SK-N-SH treated with all-trans-retinoic acid at 6 μM for 48 hours (cell line): ENCODE data around the gene SPOCD1.

Experiments
- ATAC-seq: fragments of 200-7000 bp; cut with Tn5 transposase; 3 replicates; pipeline ENCODE4 v1.9.1; 2020; ENCODE audit warnings: mild to moderate bottlenecking, moderate library complexity
- ARNTL ChIP-seq: fragments of 450-650 bp; formaldehyde crosslinking; IDR thresholded peaks from 2 replicates; pipeline ENCODE4 v1.5.0; 2020; ENCODE audit warnings: low read depth, mild to moderate bottlenecking, moderate library complexity, borderline replicate concordance
- BACH2 ChIP-seq: fragments of 250-450 bp; sonication (Bioruptor Pico); IDR thresholded peaks from 2 replicates; pipeline ENCODE4 v1.9.0; 2021; ENCODE audit warnings: mild to moderate bottlenecking, borderline replicate concordance
- CREB5 ChIP-seq: fragments of 250-450 bp; sonication (Bioruptor Pico); IDR thresholded peaks from 2 replicates; pipeline ENCODE4 v1.5.1; 2020; ENCODE audit warnings: low read depth, mild to moderate bottlenecking, moderate library complexity
- CSDC2 ChIP-seq: fragments of 250-450 bp; sonication (Bioruptor Pico); IDR thresholded peaks from 2 replicates; pipeline ENCODE4 v1.5.0; 2020; ENCODE audit warnings: mild to moderate bottlenecking, moderate library complexity
- CSRNP3 ChIP-seq: fragments of 250-450 bp; sonication (Bioruptor Pico); IDR thresholded peaks from 2 replicates; pipeline ENCODE4 v1.5.1; 2021; ENCODE audit warnings: mild to moderate bottlenecking, moderate library complexity
- GLIS3 ChIP-seq: fragments of 250-450 bp; sonication (Bioruptor Pico); IDR thresholded peaks from 2 replicates; pipeline ENCODE4 v1.5.0; 2020; ENCODE audit warnings: mild to moderate bottlenecking, moderate library complexity
- ISL1 ChIP-seq: fragments of 250-450 bp; sonication (Bioruptor Pico); IDR thresholded peaks from 2 replicates; pipeline ENCODE4 v2.1.2; 2022; ENCODE audit warnings: mild to moderate bottlenecking, moderate library complexity
- OSR1 ChIP-seq: fragments of 250-450 bp; sonication (Bioruptor Pico); IDR thresholded peaks from 2 replicates; pipeline ENCODE4 v1.8.0; 2022; ENCODE audit warnings: moderate library complexity, mild to moderate bottlenecking, inconsistent platforms
- PATZ1 ChIP-seq: fragments of 250-450 bp; sonication (Bioruptor Pico); IDR thresholded peaks from 2 replicates; pipeline ENCODE4 v1.8.0; 2020; ENCODE audit warnings: mild to moderate bottlenecking, moderate library complexity, borderline replicate concordance
- POU6F1 ChIP-seq: fragments of 250-450 bp; sonication (Bioruptor Pico); IDR thresholded peaks from 2 replicates; pipeline ENCODE4 v1.8.0; 2021; ENCODE audit warnings: low read depth, mild to moderate bottlenecking, moderate library complexity, borderline replicate concordance
- TCF4 ChIP-seq: fragments of 250-450 bp; sonication (Bioruptor Pico); IDR thresholded peaks from 2 replicates; pipeline ENCODE4 v1.8.0; 2021; ENCODE audit warnings: mild to moderate bottlenecking, moderate library complexity, borderline replicate concordance
- TSHZ2 ChIP-seq: fragments of 250-450 bp; sonication (Bioruptor Pico); IDR thresholded peaks from 2 replicates; pipeline ENCODE4 v1.5.0; 2020; ENCODE audit warnings: mild to moderate bottlenecking, moderate library complexity
- ZFP3 ChIP-seq: fragments of 250-450 bp; sonication (Bioruptor Pico); IDR thresholded peaks from 2 replicates; pipeline ENCODE4 v1.5.0; 2020; ENCODE audit warnings: mild to moderate bottlenecking, moderate library complexity
- ZFP30 ChIP-seq: fragments of 450-650 bp; formaldehyde crosslinking; IDR thresholded peaks from 2 replicates; pipeline ENCODE4 v1.5.0; 2022; ENCODE audit warnings: mild to moderate bottlenecking, moderate library complexity
- ZNF565 ChIP-seq: fragments of 450-650 bp; formaldehyde crosslinking; conservative IDR thresholded peaks from 2 replicates; pipeline ENCODE4 v1.5.0; 2020; ENCODE audit warnings: low read depth, mild to moderate bottlenecking, moderate library complexity
- ZNF70 ChIP-seq: fragments of 450-650 bp; formaldehyde crosslinking; IDR thresholded peaks from 2 replicates; pipeline ENCODE4 v1.5.0; 2020; ENCODE audit warnings: mild to moderate bottlenecking, moderate library complexity
- ZNF8 ChIP-seq: fragments of 450-650 bp; formaldehyde crosslinking; IDR thresholded peaks from 2 replicates; pipeline ENCODE4 v1.5.0; 2020; ENCODE audit warnings: mild to moderate bottlenecking, moderate library complexity

SPOCD1 gene

GRCh38 chr1:31780632-31781031 is 35.2 kb downstream of the SPOCD1 start (continued):
- TF ChIP-seq CSRNP3 (no peak), OSR1 (CRISPR knock-in tag) (no peak), ISL1 (no peak), TCF4 (no peak), GLIS3 (CRISPR knock-in tag) (no peak)

GRCh38 chr1:31779687-31780086 is 36.1 kb downstream of the SPOCD1 start:
- ATAC-seq: no peak
- TF ChIP-seq ZFP30 (CRISPR knock-in tag) (no peak), ZNF8 (CRISPR knock-in tag) (no peak), ZNF70 (CRISPR knock-in tag) (no peak), PATZ1 (CRISPR knock-in tag) (no peak), ZFP3 (no peak)

GRCh38 chr1:31778763-31779488 is 36.9 kb downstream of the SPOCD1 start:
- no peak for TF ChIP-seq TSHZ2
- no peak for TF ChIP-seq PATZ1 (CRISPR knock-in tag)
- TF ChIP-seq TCF4: no peak
- TF ChIP-seq CSDC2 (CRISPR knock-in tag): no peak
- TF ChIP-seq CSRNP3: no peak
- no peak for TF ChIP-seq CREB5 (CRISPR knock-in tag)
- no peak for TF ChIP-seq ZNF565 (CRISPR knock-in tag)
- no peak for TF ChIP-seq BACH2 (CRISPR knock-in tag)
- no peak for TF ChIP-seq POU6F1 (CRISPR knock-in tag)
- no peak for TF ChIP-seq ARNTL
- no peak for TF ChIP-seq ZFP30 (CRISPR knock-in tag)
- no peak for TF ChIP-seq OSR1 (CRISPR knock-in tag)
- no peak for ATAC-seq
